GM10266 (cell line): ENCODE data around the gene GMNN.
"Not testable (repeated sequence)": the region's sequence is repeated elsewhere in the genome, so short reads cannot be mapped to it uniquely, and the experiment has no call there.

Experiments
- DNase-seq: peaks from one replicate; pipeline ENCODE4 v3.0.0; 2012; ENCODE audit errors: extremely low spot score
- CTCF ChIP-seq: IDR thresholded peaks from 2 replicates; pipeline ENCODE4 v1.5.1; 2012; ENCODE audit warnings: mild to moderate bottlenecking, low read depth; ENCODE audit not compliant: control insufficient read depth, insufficient read depth; ENCODE audit errors: missing control alignments

GMNN gene

GRCh38 chr6:24774696-24775519, at the start of gene GMNN:
Gene GMNN, plus strand, starts transcription at chr6:24774937. Its CDS starts 2,310 bp downstream, at chr6:24777247.
- peak; percentile 95 for DNase-seq
- TF ChIP-seq CTCF: no peak

- DNase-seq: not testable (repeated sequence)
Measured at GRCh38 chr6:24730653-24731052, 44.1 kb upstream of the GMNN start.

- not testable (repeated sequence) for DNase-seq
Measured at GRCh38 chr6:24731456-24732134, 43.1 kb upstream of the GMNN start.

GRCh38 chr6:24734166-24734565, 40.6 kb upstream of the GMNN start:
- no peak for DNase-seq
- TF ChIP-seq CTCF: no peak

GRCh38 chr6:24734710-24735109, 40.0 kb upstream of the GMNN start:
- not testable (repeated sequence) for DNase-seq

- DNase-seq: no peak
- no peak for TF ChIP-seq CTCF
Measured at GRCh38 chr6:24738741-24739140, 36.0 kb upstream of the GMNN start.

- no peak for TF ChIP-seq CTCF
- DNase-seq: no peak
Measured at GRCh38 chr6:24740861-24741260, 33.9 kb upstream of the GMNN start.

- no peak for TF ChIP-seq CTCF
- no peak for DNase-seq
Measured at GRCh38 chr6:24742216-24742738, 32.5 kb upstream of the GMNN start.
